GM18907 (cell line): ENCODE data around the gene BUD23.
A peak's percentile ranks its signal among the peaks of the same experiment; 100 is the strongest.
"Not testable (repeated sequence)": the region's sequence is repeated elsewhere in the genome, so short reads cannot be mapped to it uniquely, and the experiment has no call there.

ENCODE experiments used
- ATAC-seq: cut with Tn5 transposase; IDR thresholded peaks from one replicate; pipeline ENCODE4 v1.9.1; 2021; ENCODE audit warnings: mild to moderate bottlenecking, moderate library complexity; ENCODE audit not compliant: unreplicated experiment

The BUD23 gene, protein sequence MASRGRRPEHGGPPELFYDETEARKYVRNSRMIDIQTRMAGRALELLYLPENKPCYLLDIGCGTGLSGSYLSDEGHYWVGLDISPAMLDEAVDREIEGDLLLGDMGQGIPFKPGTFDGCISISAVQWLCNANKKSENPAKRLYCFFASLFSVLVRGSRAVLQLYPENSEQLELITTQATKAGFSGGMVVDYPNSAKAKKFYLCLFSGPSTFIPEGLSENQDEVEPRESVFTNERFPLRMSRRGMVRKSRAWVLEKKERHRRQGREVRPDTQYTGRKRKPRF

DNA sequence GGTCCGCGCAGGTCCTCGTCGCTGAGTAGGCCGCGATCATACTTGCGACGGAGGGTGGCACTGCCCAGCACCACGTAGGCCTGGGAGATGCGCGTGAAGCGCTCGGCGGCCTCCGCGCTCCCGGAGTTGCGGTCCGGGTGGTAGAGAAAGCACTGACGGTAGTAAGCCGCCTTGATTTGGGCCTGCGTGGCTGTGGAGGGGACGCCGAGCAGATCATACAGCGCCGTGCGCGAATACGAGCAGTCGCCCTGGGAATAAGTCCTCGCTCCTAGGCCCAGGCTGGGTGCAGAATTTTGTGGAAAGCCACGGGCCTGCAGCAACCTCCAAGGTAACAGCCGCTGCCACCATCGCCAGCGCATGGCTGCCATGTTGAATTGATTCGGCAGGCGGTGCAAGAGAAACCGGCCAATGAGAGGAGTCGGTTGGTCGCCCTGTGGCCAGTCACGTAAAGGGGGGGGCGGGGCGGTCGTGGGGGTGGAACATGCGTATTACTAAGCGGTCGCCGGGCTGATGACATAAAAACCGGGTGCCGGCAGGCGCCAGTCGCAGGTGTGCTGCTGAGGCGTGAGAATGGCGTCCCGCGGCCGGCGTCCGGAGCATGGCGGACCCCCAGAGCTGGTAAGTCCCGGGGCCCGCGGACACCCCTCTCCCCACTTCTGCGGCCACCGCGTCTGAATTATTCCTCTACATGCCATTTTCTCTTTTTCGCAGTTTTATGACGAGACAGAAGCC, at the start of gene BUD23, which contains the start of gene DNAJC30:
BUD23 (plus strand) TSS at position 542 of the 732 bp plus-strand sequence; CDS start at position 571, 29 bp downstream.
DNAJC30 (minus strand) TSS at position 398 of the 732 bp plus-strand sequence; CDS start at position 368, 30 bp downstream.
- peak; percentile 91 for ATAC-seq

DNA sequence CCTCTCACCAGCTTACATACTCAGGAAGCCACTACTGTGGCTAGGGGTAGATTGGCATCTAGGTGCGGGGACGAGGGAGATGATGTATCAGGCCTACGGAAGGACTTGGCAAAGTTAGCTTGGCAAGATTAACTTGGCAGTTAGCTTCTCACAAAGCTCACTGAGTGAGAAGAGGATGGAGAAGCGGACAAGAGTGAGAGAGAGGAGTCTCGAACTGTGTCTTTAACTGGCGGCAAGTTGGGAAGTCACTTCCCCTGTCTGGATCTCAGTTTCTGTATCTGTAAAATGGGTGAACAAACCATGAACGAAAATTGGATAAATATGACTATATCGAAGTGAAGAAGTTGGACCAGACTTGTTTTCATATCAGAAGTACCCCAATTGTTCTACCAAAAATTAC, 49.6 kb upstream of the BUD23 start:
- ATAC-seq = no peak

DNA sequence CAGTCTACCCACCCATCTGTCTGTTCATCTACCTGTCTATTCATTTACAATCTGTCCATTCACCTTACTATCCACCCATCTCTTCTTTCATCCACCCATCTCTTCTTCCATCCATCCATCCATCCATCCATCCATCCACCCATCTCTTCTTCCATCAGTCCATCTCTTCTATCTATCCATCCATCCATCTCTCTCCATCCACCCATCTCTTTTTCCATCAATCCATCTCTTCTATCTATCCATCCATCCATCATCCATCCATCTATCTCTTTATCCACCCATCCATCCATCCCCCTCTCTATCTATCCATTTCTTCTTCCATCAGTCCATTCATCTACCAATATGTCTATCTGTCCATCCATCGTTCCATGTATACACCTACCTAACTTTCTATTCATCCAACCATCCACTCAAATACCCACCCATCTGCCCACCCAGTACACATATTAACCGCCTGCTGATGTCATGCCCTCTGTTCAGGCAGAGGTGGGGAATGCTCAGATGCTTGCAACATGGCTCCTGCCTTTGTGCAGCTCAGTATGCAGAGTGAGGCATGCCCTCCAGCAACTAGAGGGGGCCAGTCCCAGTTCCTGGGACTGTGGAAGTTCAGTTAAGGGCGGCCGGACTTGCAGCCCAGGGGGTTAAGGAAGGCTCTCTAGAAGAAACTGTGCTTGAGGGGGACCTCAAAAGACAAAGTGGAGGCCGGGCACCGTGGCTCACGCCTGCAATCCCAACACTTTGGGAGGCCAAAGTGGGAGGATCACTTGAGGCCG, 47.8 kb upstream of the BUD23 start:
- ATAC-seq = no peak

DNA sequence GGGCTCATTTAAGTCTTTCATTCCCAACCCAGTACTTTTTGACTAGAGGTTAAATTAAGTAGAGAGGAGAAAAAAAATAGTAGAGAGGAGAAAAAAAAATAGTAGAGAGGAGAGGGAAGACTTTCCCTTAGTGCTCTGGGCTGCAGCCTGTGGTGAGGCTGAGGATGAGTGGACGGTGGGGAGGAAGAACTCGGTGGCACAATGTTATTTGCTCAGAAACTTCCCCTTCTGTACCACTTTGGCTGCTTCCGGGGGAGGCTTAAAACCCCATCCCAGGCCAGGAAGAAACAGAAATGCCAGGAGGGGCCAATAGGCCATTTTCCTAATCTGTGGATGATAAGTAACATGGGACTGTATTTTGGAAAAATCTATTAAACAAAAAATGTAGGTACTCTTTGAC, 44.5 kb upstream of the BUD23 start:
- ATAC-seq = no peak

DNA sequence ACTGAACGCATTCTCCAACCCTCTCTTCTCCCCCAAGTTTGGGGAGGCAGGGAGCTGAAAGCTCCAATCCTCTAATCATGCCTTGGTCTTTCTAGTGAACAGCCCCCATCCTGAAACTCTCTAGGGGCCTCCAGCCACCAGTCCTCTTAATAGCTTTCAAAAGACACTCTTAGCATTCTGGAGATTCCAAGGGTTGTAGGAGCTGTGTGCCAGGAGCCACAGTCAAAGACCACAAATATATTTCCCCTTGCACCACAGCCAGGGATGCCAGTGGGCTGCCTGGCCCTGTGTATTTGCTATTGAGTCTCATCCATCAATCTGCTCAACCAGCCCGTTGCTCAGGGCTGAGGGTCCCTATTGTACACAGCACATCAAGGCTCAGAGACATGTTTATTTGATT, 40.6 kb upstream of the BUD23 start:
- ATAC-seq = no peak

DNA sequence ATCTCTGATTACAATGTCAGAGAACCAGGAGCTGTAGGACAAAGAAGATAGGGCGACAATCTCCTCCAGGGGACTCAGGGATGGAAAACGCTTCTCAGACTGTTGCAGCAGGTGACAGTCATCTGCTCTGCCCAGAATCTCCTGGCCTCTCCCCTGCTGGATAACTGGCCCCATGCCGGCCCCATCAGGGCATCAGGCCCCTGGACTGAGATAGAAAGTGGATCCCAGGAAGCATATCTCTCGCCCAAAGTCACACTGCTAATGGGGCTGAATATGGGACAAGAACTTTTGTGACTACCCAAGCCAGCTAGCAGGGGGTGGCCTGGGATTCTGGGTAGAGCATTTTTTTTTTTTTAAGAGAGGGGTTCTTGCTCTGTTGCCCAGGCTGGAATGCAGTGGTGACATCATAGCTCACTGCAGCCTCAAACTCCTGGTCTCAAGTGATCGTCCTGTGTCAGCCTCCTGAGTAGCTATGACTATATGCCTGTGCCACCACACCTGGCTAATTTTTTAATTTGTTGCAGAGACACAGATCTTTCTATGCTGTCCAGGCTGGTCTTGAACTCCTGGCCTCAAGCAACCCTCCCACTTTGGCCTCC, 38.6 kb upstream of the BUD23 start:
- no peak for ATAC-seq

DNA sequence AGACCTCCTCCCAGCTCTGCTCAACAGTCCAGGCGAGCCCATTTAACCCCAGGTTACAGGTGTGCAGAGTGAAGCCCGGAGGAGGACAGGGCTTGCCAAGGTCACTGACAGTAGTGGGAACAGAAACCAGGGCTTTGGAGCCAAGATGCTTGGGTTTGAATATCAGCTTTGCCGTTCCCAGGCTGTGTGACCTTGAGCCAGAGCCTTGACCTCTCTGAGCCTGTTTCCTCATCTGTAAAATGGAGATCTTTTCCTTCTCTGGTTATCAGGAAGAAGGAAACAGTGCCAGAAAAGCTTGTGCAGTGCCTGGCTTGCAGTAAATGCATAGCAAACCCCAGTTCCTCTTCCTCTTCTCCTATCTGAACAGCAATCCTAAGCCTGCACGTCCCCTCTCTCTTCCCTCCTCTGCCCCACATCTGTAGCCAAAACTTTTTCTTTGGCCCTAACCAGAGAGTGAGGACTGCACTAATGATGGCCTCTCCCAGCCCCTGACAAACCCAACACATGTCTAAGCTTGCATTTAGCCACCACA, 37.7 kb upstream of the BUD23 start:
- no peak for ATAC-seq

DNA sequence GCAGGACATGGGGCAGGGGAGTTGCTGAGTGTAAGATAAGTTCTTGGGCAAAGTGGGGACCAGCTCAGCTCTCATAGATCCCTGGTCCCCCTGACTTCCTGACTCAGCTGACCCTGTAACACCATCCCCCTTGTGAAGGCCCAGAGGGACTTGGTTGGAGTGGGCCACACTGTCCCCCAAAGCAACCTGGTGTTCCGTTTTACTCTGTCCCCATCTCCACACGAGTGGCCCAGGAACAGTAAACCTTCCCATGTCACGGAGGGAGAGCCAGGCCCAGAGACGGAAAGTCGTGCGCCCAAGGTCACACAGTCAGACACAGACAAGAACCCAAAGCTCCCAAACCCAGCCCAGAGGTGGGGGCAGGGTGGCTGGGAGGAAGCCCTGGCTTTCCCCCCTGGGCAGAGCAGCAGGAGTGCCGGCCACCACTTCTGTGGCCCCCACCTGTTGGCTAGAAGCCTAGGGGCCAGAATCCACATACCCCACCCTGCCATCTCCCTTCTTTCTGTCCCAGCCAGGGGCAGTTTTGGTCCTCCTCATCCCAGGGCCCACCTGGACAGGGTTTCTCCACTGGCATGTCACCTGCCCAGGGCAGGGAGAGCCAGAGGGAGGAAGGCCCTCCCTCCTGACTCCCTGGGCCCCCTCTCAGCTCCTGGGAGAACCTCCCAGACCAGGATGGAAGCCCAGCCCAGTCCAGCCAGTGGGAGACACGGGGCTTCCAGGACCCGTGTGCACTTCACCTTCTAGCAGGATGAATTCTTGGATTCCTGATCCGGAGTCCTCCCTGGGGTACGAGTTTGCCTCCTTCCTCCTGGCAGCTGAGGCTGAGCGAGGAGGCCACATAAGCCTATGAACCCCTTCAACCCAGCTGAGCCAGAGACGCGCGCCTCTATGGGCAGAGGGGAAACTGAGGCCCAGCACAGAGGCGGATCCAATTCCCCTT, 36.3 kb upstream of the BUD23 start:
- no peak for ATAC-seq

DNA sequence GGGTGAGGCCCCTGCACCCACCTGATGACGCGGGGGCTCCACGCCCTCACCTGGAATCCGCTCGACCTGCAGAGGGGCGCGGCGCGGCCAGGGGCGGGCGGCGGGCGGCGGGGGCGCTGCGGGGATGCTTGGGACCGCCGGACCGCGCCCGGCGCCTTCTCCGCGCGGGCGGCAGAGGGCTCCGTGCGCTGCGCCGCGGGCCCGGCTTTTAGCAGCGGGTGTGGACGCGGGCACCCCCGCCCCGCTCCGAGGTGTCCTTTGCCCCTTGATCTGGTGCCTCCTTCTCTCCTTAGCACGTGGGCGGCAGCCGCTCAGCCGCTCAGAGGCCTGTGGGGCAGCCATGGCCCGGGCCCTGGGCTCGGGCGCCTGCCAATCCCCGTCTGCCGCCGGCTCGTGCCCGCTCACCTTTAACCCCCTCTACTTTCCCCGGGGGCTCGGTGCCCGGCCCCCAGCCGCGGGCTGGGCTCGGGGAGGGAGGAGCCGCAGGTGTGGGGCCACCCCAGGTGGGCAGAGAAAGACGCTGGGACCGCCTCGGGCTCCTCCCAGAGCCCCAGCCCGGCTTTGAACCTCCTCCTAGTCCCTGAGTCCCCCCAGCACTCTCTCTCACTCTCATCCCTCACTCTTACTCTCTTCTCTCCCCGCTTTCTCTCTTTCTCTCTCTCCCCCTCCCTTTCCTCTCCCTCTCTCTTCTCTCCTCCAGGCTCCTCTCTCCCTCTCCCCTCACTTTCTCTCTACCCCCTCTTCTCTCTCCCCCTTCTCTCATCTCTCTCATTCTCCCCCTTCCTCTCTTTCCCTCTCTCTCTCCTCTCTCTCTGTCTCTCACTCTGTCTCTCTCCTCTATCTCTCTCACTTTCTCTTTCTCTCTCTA, 35.4 kb upstream of the BUD23 start:
- ATAC-seq = no peak

DNA sequence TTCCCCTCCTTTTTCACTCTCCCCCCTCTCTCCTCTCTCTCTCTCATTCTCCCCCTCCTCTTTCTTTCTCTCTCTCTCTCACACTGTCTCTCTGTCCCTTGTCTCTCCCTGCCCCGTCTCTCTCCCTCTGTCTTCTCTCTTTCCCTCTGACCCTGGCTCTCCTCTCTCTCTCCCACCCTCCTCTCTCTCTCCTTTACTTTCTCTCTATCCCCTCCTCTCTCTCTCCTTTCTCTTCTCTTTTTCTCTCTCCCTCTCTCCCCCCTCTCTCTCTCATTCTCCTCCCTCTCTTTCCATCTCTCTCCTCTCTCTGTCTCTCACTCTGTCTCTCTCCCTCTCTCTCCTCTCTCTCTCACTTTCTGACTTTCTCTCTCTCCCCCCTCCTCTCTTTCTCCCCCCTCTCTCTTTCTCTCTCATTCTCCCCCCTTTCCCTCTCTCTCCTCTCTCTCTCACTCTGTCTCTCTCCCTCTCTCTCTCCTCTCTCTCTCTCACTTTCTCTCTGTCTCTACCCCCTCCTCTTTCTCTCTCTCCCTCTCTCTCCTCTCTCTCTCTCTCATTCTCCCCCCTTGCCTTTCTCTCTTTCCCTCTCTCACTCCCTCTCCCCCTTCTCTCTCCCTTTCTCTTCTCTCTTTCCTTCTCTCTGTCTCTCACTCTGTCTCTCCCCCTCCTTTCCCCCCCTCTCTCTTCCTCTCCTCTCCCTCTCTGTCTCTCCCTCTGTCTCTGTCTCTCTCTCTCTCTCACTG, 34.6 kb upstream of the BUD23 start:
- no peak for ATAC-seq

DNA sequence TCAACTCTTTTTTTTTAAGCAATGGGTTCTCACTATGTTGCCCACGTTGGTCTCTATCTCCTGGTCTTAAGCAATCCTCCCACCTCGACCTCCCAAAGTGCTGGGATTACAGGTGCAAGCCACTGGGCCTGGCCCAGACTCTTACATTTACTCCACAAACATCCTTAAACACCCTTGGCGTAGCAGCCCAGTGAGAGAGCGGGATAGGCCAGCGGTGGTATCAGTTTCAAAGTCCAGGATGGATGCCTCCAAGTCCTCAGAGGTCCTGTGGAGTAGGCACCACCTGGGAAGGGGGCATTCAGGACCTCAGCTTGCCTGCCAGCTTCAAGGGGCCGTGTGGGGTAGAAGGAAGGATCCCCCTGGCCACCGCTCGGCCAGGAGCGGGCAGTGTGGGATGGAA, 33.8 kb upstream of the BUD23 start:
- ATAC-seq = no peak

DNA sequence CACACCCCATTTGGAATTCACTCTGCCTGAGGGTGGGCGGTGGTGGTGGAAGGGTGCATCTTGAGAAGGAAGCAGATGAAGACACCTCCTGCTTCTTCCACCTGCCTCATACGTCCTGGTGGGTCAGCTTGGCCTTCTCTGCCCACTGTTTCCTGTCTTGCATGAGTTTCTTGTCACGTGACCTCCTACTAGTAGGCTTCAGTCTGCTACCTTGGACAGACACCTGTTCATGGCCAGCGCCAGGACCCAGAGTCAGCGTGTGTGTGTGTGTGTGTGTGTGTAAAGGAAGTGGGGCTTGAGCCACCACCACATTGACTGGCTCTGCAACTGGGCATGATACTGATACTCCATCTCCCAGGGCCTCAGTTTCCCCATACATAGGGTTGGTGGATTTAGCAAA, 32.9 kb upstream of the BUD23 start:
- ATAC-seq = no peak

DNA sequence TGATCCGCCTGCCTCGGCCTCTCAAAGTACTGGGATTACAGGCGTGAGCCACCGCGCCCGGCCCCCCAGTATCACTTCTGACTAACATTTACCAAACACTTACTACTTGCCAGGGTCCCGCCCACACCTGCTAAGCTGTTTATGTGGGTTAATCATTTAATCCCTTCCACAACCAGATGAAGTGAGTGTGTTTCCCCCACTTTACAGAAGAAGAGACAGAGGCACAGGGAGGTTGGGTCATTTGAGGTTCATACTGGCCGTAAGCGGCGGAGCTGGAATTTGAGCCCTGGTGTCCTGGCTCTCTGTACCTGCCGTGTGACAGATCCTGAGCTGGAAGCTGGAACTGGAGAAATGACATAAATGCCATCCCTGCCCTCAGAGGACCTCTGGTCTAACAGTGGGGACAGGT, 30.9 kb upstream of the BUD23 start:
- no peak for ATAC-seq

DNA sequence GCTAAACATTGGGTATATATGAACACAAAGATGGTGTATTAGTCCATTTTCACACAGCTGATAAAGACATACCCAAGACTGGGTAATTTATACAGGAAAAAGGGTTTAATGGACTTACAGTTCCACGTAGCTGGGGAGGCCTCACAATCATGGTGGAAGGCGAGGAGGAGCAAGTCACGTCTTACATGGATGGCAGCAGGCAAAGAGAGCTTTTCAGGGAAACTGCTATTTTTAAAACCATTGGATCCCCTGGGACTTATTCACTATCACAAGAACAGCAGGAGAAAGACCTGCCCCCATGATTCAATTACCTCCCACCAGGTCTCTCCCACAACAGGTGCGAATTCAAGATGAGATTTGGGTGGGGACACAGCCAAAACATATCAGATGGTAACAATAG, 28.1 kb upstream of the BUD23 start:
- ATAC-seq = not testable (repeated sequence)

DNA sequence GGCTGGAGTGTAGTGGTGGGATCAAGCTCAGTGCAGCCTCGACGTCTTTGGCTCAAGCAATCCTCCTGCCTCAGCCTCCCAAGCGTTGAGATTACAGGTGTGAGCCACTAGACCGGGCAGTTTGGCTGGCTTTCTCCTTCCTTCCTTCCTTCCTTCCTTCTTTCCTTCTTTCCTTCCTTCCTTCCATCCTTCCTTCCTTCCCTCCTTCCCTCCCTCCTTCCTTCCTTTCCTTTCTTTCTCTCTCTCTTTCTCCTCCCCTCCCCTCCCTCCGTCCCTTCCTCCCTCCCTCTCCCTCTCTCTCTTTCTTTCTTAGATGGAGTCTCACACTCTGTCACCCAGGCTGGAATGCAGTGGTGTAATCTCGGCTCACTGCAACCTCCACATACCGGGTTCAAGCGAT, 23.4 kb upstream of the BUD23 start:
- no peak for ATAC-seq

DNA sequence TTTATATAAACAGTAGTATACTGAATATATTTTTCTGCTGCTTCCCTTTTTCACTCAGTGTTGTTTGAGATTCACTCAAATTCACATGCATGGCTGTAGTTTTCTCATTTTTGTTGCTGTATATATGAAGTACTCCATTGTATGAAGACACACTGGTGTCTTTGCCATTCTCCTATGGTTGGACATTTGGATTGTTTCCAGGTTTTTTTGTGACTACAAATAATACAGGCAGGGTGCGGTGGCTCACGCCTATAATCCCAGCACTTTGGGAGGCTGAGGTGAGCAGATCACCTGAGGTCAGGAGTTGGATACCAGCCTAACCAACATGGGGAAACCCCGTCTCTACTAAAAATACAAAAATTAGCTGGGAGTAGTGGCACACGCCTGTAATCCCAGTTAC, 22.8 kb upstream of the BUD23 start:
- not testable (repeated sequence) for ATAC-seq

DNA sequence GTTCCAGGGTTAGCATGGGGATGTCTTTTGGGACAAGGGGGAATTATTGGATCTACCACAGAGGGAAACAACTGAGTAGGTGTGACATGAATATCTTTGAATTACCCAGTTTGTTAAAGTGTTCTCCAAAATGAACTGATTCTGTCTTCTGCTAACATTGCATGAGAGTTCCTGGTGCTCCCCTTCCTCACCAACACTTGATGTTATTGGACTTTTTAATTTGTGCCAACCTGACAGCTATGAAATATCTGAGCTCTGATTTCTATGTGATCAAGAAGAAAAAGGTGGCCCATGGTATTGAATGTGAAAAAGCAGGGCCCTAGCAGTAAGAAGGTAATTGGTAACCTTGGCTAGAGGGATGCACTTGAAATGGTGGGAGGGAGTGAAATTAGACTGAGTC, 20.4 kb upstream of the BUD23 start:
- ATAC-seq = no peak
